Progenitor cell of endocrine pancreas (in vitro differentiated cells): ENCODE results near the gene LRCH1. TPM values are rescaled to one million over a fixed set of nuclear protein-coding genes. Genes with fewer than 3 reads are reported as not detected.
A peak's percentile ranks its signal among the peaks of the same experiment; 100 is the strongest.

ENCODE experiments used
- DNase-seq: peaks from one replicate; pipeline ENCODE4 v3.0.0; 2021; ENCODE audit warnings: low spot score; ENCODE audit not compliant: unreplicated experiment
- H3K27ac Mint-ChIP-seq: 2 replicates; pipeline ENCODE4 v1.8.0; 2021; ENCODE audit warnings: mild to moderate bottlenecking, moderate library complexity, mixed read lengths
- H3K27me3 Mint-ChIP-seq: 2 replicates; pipeline ENCODE4 v1.8.0; 2021; ENCODE audit warnings: mixed read lengths
- H3K36me3 Mint-ChIP-seq: 2 replicates; pipeline ENCODE4 v1.8.0; 2022; ENCODE audit warnings: mixed read lengths; ENCODE audit not compliant: insufficient read depth
- H3K4me1 Mint-ChIP-seq: 2 replicates; pipeline ENCODE4 v1.8.0; 2021; ENCODE audit warnings: low read depth, mixed read lengths
- H3K4me3 Mint-ChIP-seq: 2 replicates; pipeline ENCODE4 v1.8.0; 2021; ENCODE audit warnings: low read depth, mild to moderate bottlenecking, moderate library complexity, mixed read lengths
- H3K9me3 Mint-ChIP-seq: 2 replicates; pipeline ENCODE4 v1.8.0; 2021; ENCODE audit warnings: low read depth, mixed read lengths
- total RNA-seq: library from RNA; stranded (reverse); gene quantifications from 2 replicates; pipeline ENCODE4 v1.2.1, GENCODE V29; 2021
- TF ChIP-seq, protein P1 (sequence below): fragments of 200-600 bp; sonication (generic); IDR thresholded peaks from one replicate; pipeline ENCODE4 v1.5.0; 2021; ENCODE audit warnings: antibody characterized with exemption, mild to moderate bottlenecking; ENCODE audit not compliant: unreplicated experiment

The LRCH1 gene
- total RNA-seq, 1 donor from 2014 or later: 17.9 TPM

DNA sequence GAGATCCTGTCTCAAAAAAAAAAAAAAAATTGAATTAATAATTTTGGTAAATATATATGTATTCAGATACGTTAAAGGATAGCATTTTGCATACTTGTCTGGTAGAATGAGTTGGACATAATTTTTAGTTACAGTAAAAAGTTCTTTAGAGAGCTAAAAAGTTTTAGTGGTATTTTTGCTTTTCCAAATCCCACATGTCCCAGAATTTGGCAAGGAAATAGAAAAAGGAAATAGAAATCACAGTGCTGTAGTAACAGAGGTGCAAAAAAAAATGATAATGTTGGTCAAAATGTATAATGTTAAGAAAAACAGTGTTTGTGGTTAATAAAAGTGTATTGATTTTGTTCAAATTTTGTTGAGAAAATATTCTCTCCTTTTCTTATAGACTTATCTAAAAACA lies 96.8 kb downstream of the LRCH1 start:
- H3K9me3 Mint-ChIP-seq: no peaks in the 10 kb centered on the region
- peaks cover 6% of the 10 kb centered on the region for H3K36me3 Mint-ChIP-seq
- H3K27me3 Mint-ChIP-seq: no peaks in the 10 kb centered on the region

GRCh38 chr13:46654951-46655350 lies 102.0 kb downstream of the LRCH1 start:
- no peak overlapping the region for H3K27ac Mint-ChIP-seq
- peaks cover 7% of the 10 kb centered on the region for H3K36me3 Mint-ChIP-seq
- DNase-seq: no peak
- TF ChIP-seq, protein P1, sequence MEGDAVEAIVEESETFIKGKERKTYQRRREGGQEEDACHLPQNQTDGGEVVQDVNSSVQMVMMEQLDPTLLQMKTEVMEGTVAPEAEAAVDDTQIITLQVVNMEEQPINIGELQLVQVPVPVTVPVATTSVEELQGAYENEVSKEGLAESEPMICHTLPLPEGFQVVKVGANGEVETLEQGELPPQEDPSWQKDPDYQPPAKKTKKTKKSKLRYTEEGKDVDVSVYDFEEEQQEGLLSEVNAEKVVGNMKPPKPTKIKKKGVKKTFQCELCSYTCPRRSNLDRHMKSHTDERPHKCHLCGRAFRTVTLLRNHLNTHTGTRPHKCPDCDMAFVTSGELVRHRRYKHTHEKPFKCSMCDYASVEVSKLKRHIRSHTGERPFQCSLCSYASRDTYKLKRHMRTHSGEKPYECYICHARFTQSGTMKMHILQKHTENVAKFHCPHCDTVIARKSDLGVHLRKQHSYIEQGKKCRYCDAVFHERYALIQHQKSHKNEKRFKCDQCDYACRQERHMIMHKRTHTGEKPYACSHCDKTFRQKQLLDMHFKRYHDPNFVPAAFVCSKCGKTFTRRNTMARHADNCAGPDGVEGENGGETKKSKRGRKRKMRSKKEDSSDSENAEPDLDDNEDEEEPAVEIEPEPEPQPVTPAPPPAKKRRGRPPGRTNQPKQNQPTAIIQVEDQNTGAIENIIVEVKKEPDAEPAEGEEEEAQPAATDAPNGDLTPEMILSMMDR: no peak
- H3K9me3 Mint-ChIP-seq: peaks cover 6% of the 10 kb centered on the region
- peaks cover 13% of the 10 kb centered on the region for H3K4me1 Mint-ChIP-seq
- no peaks in the 10 kb centered on the region for H3K27me3 Mint-ChIP-seq
- H3K4me3 Mint-ChIP-seq: no peak overlapping the region

More for the DNA sequence above, 96.8 kb downstream of the LRCH1 start:
- Mint-ChIP-seq H3K4me1 (peaks cover 11% of the 10 kb centered on the region), H3K27ac (no peak overlapping the region), H3K4me3 (no peak overlapping the region)
- TF ChIP-seq, protein P1: no peak
- no peak for DNase-seq

DNA sequence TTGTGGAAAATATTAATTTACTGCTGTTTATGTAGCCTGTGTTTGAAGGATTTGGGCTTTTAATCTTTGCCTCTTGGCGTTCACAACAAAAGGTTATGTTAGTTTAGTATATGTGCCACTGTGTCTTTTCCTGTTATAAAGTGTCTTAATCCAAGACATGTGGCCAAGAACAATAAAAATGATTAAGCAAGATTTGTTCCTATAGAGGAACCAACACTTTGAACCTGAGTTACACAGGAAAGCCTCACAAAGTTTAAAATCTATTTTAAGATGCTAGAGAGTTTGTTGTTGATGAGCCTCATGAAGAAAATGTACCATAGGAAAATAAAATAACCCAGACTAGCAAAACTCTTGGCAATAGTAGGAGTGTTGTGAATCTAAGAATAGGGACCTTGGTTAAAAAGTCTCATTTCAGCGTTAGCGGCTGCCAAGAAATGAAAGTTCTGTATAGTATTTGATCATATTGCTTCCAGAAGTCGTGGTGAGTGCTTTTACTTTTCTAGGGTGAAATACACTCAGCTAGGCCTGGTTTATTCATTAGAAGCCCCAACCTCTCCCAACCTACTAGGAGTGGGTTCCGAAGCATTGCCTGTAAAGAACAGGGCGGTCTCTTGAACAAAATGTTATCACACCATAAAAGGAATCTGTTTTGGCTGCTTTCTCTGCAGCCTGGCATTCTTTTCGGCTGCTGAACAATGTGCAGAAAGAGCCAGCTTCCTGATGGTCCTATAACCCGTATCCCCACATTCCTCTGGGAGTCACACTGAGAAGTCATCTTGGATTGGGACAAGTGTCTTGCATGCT lies 102.6 kb downstream of the LRCH1 start:
- TF ChIP-seq, protein P1: no peak
- DNase-seq: no peak

GRCh38 chr13:46656786-46657185 lies 103.8 kb downstream of the LRCH1 start:
- DNase-seq: no peak
- no peaks in the 10 kb centered on the region for H3K27me3 Mint-ChIP-seq
- no peak overlapping the region for H3K27ac Mint-ChIP-seq
- no peak overlapping the region for H3K4me3 Mint-ChIP-seq
- TF ChIP-seq, protein P1: no peak
- peaks cover 22% of the 10 kb centered on the region for H3K4me1 Mint-ChIP-seq
- H3K36me3 Mint-ChIP-seq: peaks cover 10% of the 10 kb centered on the region
- H3K9me3 Mint-ChIP-seq: peaks cover 13% of the 10 kb centered on the region

More for the DNA sequence above, 102.6 kb downstream of the LRCH1 start:
- no peaks in the 10 kb centered on the region for H3K27me3 Mint-ChIP-seq
- peaks cover 15% of the 10 kb centered on the region for H3K4me1 Mint-ChIP-seq
- peaks cover 8% of the 10 kb centered on the region for H3K9me3 Mint-ChIP-seq
- H3K27ac Mint-ChIP-seq: no peak overlapping the region
- H3K4me3 Mint-ChIP-seq: no peak overlapping the region
- peaks cover 9% of the 10 kb centered on the region for H3K36me3 Mint-ChIP-seq

GRCh38 chr13:46659413-46660065 lies 106.6 kb downstream of the LRCH1 start:
- peak overlapping the region; percentile 67 for H3K27ac Mint-ChIP-seq
- no peak for DNase-seq
- peaks cover 13% of the 10 kb centered on the region for H3K9me3 Mint-ChIP-seq
- peaks cover 7% of the 10 kb centered on the region for H3K36me3 Mint-ChIP-seq
- H3K27me3 Mint-ChIP-seq: no peaks in the 10 kb centered on the region
- TF ChIP-seq, protein P1: no peak
- peak overlapping the region; percentile 4 for H3K4me3 Mint-ChIP-seq
- peaks cover 44% of the 10 kb centered on the region for H3K4me1 Mint-ChIP-seq
